OCI-LY1 (cell line): Measurements from ENCODE around the gene OPTC.

Experiments
- H2AFZ ChIP-seq: fragments of 200-600 bp; sonication (generic), shearing (Covaris generic); 2 replicates; pipeline ENCODE4 v1.6.0; 2014; ENCODE audit warnings: antibody characterized with exemption, mild to moderate bottlenecking, low read length
- H3F3A ChIP-seq: fragments of 200-600 bp; sonication (generic), shearing (Covaris generic); 2 replicates; pipeline ENCODE4 v1.6.0; 2014; ENCODE audit warnings: mild to moderate bottlenecking, antibody characterized with exemption, low read length, moderate library complexity; ENCODE audit not compliant: insufficient read depth
- H3K27ac ChIP-seq: fragments of 200-600 bp; sonication (generic); 2 replicates; pipeline ENCODE4 v1.5.1; 2014; ENCODE audit warnings: low read length, mixed run types, mild to moderate bottlenecking, low read depth; ENCODE audit not compliant: poor library complexity, severe bottlenecking
- H3K27me3 ChIP-seq: fragments of 200-600 bp; sonication (generic); 2 replicates; pipeline ENCODE4 v1.6.0; 2014; ENCODE audit warnings: antibody characterized with exemption, mild to moderate bottlenecking, low read length, moderate library complexity; ENCODE audit not compliant: insufficient read depth
- H3K36me3 ChIP-seq: fragments of 200-600 bp; sonication (generic); 2 replicates; pipeline ENCODE4 v1.6.1; 2014; ENCODE audit warnings: mild to moderate bottlenecking, antibody characterized with exemption, low read length, moderate library complexity, mixed read lengths; ENCODE audit not compliant: insufficient read depth
- H3K4me1 ChIP-seq: fragments of 200-600 bp; sonication (generic); 2 replicates; pipeline ENCODE4 v1.5.1; 2014; ENCODE audit warnings: mild to moderate bottlenecking, low read length, moderate library complexity; ENCODE audit not compliant: insufficient read depth, severe bottlenecking
- H3K4me2 ChIP-seq: fragments of 200-600 bp; sonication (generic), shearing (Covaris generic); 2 replicates; pipeline ENCODE4 v1.6.1; 2014; ENCODE audit warnings: low read length
- H3K4me3 ChIP-seq: fragments of 200-600 bp; sonication (generic); 2 replicates; pipeline ENCODE4 v1.5.1; 2014; ENCODE audit warnings: low read length, low read depth, mild to moderate bottlenecking, mixed read lengths; ENCODE audit not compliant: poor library complexity, severe bottlenecking
- H3K79me2 ChIP-seq: fragments of 200-600 bp; shearing (Covaris generic); 2 replicates; pipeline ENCODE4 v1.6.1; 2016; ENCODE audit warnings: mixed run types, low read length, mixed read lengths; ENCODE audit not compliant: insufficient read depth
- H3K9ac ChIP-seq: fragments of 200-600 bp; sonication (generic), shearing (Covaris generic); 2 replicates; pipeline ENCODE4 v1.6.1; 2014; ENCODE audit warnings: mild to moderate bottlenecking, low read length, mixed read lengths
- H3K9me2 ChIP-seq: fragments of 200-600 bp; sonication (generic), shearing (Covaris generic); 2 replicates; pipeline ENCODE4 v1.6.1; 2014; ENCODE audit warnings: low read depth, mild to moderate bottlenecking, low read length, mixed read lengths
- H3K9me3 ChIP-seq: fragments of 200-600 bp; shearing (Covaris generic); 2 replicates; pipeline ENCODE4 v1.6.1; 2014; ENCODE audit warnings: low read length, mixed read lengths
- H4K20me1 ChIP-seq: fragments of 200-600 bp; sonication (generic), shearing (Covaris generic); 2 replicates; pipeline ENCODE4 v1.6.0; 2016; ENCODE audit warnings: mild to moderate bottlenecking, low read length; ENCODE audit not compliant: insufficient read depth
- EZH2 ChIP-seq: fragments of 200-600 bp; sonication (generic), shearing (Covaris generic); IDR thresholded peaks from 2 replicates; pipeline ENCODE4 v1.8.0; 2017; ENCODE audit warnings: borderline replicate concordance, mixed run types, mild to moderate bottlenecking, antibody characterized with exemption, low read length, moderate library complexity, mixed read lengths
- TF ChIP-seq, protein P1 (sequence below): fragments of 200-600 bp; sonication (generic), shearing (Covaris generic); IDR thresholded peaks from 2 replicates; pipeline ENCODE4 v1.5.1; 2017; ENCODE audit warnings: mild to moderate bottlenecking, antibody characterized with exemption, low read length, moderate library complexity, mixed read lengths

Gene OPTC

DNA sequence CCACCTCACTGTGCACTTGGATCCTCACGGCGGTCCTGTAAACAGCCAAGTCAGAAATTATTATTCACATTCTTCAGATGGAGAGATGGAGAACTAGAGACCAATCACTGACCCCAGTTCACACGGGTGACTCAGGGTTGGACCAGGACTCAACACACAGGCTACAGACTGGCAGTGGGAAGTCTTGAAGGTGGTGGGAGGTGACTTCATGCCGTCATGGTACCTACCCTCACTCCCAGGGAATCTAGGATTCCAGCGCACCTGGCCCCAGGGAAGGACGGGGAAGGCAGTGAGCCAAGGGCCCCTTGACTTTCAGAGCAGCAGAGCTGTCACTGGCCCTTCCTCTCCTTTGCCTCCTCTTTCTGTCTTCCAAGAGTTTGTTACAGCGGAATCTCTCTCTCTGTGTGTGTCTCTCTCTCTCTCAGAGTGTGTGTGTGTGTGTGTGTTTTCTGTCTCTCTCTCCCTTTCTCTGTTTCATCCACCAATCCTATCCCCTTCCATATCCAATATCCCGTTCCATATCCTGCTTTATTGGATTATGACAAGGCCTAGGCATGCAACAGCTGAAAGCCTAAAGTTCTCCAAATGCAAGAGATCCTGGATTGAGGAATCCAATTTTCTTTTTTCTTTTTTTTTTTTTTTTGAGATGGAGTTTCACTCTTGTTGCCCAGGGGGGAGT, 11.7 kb downstream of the OPTC start:
- Histone ChIP-seq H3K9me2 (no peaks in the 10 kb centered on the region), H3K9ac (no peak overlapping the region), H3K79me2 (no peaks in the 10 kb centered on the region), H3K4me2 (no peak overlapping the region), H4K20me1 (no peaks in the 10 kb centered on the region), H3K27ac (no peak overlapping the region), H3K27me3 (no peaks in the 10 kb centered on the region), H3K36me3 (no peaks in the 10 kb centered on the region), H3F3A (no peaks in the 10 kb centered on the region), H3K9me3 (no peaks in the 10 kb centered on the region), H2AFZ (no peak overlapping the region), H3K4me1 (no peaks in the 10 kb centered on the region), H3K4me3 (no peak overlapping the region)
- no peak for TF ChIP-seq EZH2
- TF ChIP-seq, protein P1, sequence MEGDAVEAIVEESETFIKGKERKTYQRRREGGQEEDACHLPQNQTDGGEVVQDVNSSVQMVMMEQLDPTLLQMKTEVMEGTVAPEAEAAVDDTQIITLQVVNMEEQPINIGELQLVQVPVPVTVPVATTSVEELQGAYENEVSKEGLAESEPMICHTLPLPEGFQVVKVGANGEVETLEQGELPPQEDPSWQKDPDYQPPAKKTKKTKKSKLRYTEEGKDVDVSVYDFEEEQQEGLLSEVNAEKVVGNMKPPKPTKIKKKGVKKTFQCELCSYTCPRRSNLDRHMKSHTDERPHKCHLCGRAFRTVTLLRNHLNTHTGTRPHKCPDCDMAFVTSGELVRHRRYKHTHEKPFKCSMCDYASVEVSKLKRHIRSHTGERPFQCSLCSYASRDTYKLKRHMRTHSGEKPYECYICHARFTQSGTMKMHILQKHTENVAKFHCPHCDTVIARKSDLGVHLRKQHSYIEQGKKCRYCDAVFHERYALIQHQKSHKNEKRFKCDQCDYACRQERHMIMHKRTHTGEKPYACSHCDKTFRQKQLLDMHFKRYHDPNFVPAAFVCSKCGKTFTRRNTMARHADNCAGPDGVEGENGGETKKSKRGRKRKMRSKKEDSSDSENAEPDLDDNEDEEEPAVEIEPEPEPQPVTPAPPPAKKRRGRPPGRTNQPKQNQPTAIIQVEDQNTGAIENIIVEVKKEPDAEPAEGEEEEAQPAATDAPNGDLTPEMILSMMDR, result no peak

DNA sequence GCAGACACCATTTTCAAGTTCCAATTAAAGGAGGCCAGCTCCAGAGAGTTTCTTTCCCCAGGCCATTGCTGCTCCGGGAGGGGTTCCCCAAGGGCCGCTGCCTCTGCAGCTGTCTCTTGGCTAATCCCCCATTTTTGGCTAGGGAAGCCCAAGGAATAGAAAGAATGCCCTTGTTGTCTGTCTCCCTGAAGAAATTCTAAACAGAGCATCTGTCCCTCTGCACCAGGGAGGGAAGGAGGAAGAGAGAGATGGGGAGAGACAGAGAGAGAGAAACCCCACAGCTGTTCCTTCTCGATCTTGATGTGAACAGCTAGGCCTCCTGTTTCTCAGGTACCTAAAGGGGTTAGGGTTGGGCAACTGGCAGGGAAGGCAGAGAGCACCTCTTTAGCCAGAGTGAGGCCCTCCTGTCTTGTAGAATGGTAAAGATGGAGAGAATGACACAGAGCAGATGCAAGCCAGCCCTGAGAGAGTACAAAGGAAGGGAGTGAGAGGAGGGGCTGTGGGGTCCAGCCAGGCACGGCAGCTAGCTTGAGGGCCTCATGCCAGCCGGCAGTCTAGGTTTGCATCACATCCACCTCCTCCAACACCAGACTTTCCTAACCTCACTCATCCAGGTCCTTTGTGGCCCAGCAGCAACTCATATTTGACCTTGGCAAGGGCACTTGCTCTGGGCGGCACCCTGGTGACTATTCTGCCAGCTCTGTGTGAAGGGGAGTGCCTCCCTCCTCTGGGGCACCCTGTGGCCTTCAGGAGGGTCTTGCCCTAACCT, 13.1 kb downstream of the OPTC start:
- H4K20me1 ChIP-seq, result no peaks in the 10 kb centered on the region
- no peak overlapping the region for H3K9ac ChIP-seq
- H3K36me3 ChIP-seq, result no peaks in the 10 kb centered on the region
- no peaks in the 10 kb centered on the region for H3K27me3 ChIP-seq
- H3K9me2 ChIP-seq, result no peaks in the 10 kb centered on the region
- no peaks in the 10 kb centered on the region for H3K9me3 ChIP-seq
- H2AFZ ChIP-seq, result no peak overlapping the region
- H3F3A ChIP-seq, result no peaks in the 10 kb centered on the region
- H3K4me1 ChIP-seq, result no peaks in the 10 kb centered on the region
- H3K4me2 ChIP-seq, result no peak overlapping the region
- no peaks in the 10 kb centered on the region for H3K79me2 ChIP-seq
- no peak overlapping the region for H3K27ac ChIP-seq
- TF ChIP-seq EZH2, result no peak
- TF ChIP-seq, protein P1, result no peak
- H3K4me3 ChIP-seq, result no peak overlapping the region

DNA sequence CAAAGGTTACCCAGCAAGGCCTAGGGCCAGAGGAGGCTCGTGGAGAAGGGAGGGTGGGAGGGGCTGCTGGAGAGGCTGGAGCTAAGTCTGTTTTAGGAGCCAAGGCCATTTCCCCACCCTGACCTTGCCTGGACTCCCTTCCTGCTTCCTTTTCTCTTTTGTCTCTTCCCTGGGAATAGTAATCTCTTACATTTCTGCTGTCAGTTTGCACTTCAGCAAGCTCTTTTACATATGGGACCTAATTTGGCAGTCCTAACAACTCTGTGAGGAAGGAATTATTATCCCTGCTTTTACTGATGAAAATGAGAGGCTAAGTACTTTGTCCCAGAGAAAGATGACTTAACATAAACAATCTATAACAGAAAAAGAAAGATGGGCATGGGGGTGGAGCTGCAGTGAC, 13.8 kb downstream of the OPTC start:
- H3K27me3 ChIP-seq, result no peaks in the 10 kb centered on the region
- H3K4me1 ChIP-seq, result no peaks in the 10 kb centered on the region
- no peak overlapping the region for H3K9ac ChIP-seq
- no peaks in the 10 kb centered on the region for H3K9me3 ChIP-seq
- no peaks in the 10 kb centered on the region for H3K36me3 ChIP-seq
- H2AFZ ChIP-seq, result no peak overlapping the region
- H3K4me2 ChIP-seq, result no peak overlapping the region
- no peaks in the 10 kb centered on the region for H3F3A ChIP-seq
- TF ChIP-seq, protein P1, result no peak
- no peak for TF ChIP-seq EZH2
- H4K20me1 ChIP-seq, result no peaks in the 10 kb centered on the region
- H3K4me3 ChIP-seq, result no peak overlapping the region
- H3K9me2 ChIP-seq, result no peaks in the 10 kb centered on the region
- no peaks in the 10 kb centered on the region for H3K79me2 ChIP-seq
- no peak overlapping the region for H3K27ac ChIP-seq
